K562 (cell line): ENCODE data around the gene ASPRV1. TPM values are rescaled to one million over a fixed set of nuclear protein-coding genes. Genes with fewer than 3 reads are reported as not detected.

Experiments
- BCOR ChIP-seq: fragments of 450-650 bp; IDR thresholded peaks from 2 replicates; pipeline ENCODE4 v1.6.1; 2016
- CHD4 ChIP-seq: fragments of 200-600 bp; sonication (generic); IDR thresholded peaks from 3 replicates; pipeline ENCODE4 v1.6.1; 2012; ENCODE audit warnings: low read depth, mild to moderate bottlenecking, mixed read lengths, low read length, inconsistent platforms; ENCODE audit not compliant: insufficient read depth, insufficient replicate concordance, poor library complexity, severe bottlenecking
- EP400 ChIP-seq: fragments of 450-650 bp; IDR thresholded peaks from 2 replicates; pipeline ENCODE4 v1.6.1; 2017; ENCODE audit warnings: antibody characterized with exemption, mild to moderate bottlenecking, moderate library complexity
- FOS ChIP-seq: IDR thresholded peaks from 3 replicates; pipeline ENCODE4 v1.6.1; 2011; ENCODE audit not compliant: insufficient read length; ENCODE audit errors: extremely low read depth
- JUND ChIP-seq, 2 experiments: IDR thresholded peaks; 2 replicates in 1 of 2; 3 replicates in 1 of 2; pipeline ENCODE4 v1.6.1; 2011; ENCODE audit warnings: borderline replicate concordance in 2 of 2, low read depth in 2 of 2, low read length in 2 of 2, improper control_type of control experiment in 1 of 2, missing biosample characterization in 1 of 2, missing genetic modification characterization in 1 of 2, missing genetic modification reagents in 1 of 2
- KDM2B ChIP-seq: fragments of 250-450 bp; sonication (Bioruptor Pico); IDR thresholded peaks from 2 replicates; pipeline ENCODE4 v1.8.0; 2021; ENCODE audit warnings: mild to moderate bottlenecking, moderate library complexity
- MAFK ChIP-seq: IDR thresholded peaks from 2 replicates; pipeline ENCODE4 v1.6.1; 2011; ENCODE audit warnings: low read length, improper control_type of control experiment
- MED1 ChIP-seq: sonication (generic); formaldehyde crosslinking; IDR thresholded peaks from 2 replicates; pipeline ENCODE4 v1.8.1; 2023; ENCODE audit warnings: missing genetic modification reagents, borderline replicate concordance
- MIER1 ChIP-seq: fragments of 450-650 bp; IDR thresholded peaks from 2 replicates; pipeline ENCODE4 v1.6.1; 2016; ENCODE audit warnings: antibody characterized with exemption, mild to moderate bottlenecking, low read depth
- RERE ChIP-seq: sonication (generic); formaldehyde crosslinking; IDR thresholded peaks from 2 replicates; pipeline ENCODE4 v1.8.0; 2023; ENCODE audit warnings: missing genetic modification reagents, mild to moderate bottlenecking, borderline replicate concordance
- REST ChIP-seq, 2 experiments: fragments of 450-650 bp; formaldehyde crosslinking in 1 of 2; IDR thresholded peaks; 2 replicates each; pipeline versions ENCODE4 v1.4.0 to v1.6.1; 2014 to 2020; ENCODE audit warnings: mild to moderate bottlenecking in 2 of 2, borderline replicate concordance in 1 of 2, low read depth in 1 of 2
- TAL1 ChIP-seq: fragments of 450-650 bp; IDR thresholded peaks from 2 replicates; pipeline ENCODE4 v1.6.1; 2016; ENCODE audit warnings: mild to moderate bottlenecking
- ZNF134 ChIP-seq: fragments of 250-450 bp; sonication (Bioruptor Pico); conservative IDR thresholded peaks from 2 replicates; pipeline ENCODE4 v1.4.0; 2020
- ZNF717 ChIP-seq: fragments of 250-450 bp; sonication (Bioruptor Pico); IDR thresholded peaks from 2 replicates; pipeline ENCODE4 v1.5.0; 2021
- polyA plus RNA-seq, 8 experiments: library from polyadenylated mRNA; depleted of rRNA in 4 of 8; stranded (reverse) in 5 of 8; unstranded in 3 of 8; fragments of >200 nt; fragmentation: Nextera tagmentation in 2 of 8; fragmentation: Illumina TruSeq in 1 of 8; extraction: Ambion mirVana in 2 of 8; extraction: Trizol in 1 of 8; gene quantifications; 2 replicates each; pipeline versions ENCODE4 v1.2.1 to v1.2.3, GENCODE V29; 2011 to 2014; ENCODE audit warnings: inconsistent platforms in 1 of 8, missing spikeins in 1 of 8
- total RNA-seq, 7 experiments: library from RNA; depleted of rRNA in 6 of 7; stranded (reverse); fragments of >200 nt in 6 of 7; fragmentation: Illumina TruSeq in 2 of 7; extraction: Trizol in 2 of 7; gene quantifications; 2 replicates each; pipeline versions ENCODE4 v1.2.1 to v1.2.3, GENCODE V29; 2011 to 2021; ENCODE audit warnings: low replicate concordance in 1 of 7

ASPRV1 gene
- total and polyA plus RNA-seq, 9 of the 15 experiments (the other 6 are each of a cell fraction or from before 2014, with no cell fraction given), result 0.17 to 0.72 (median 0.47) TPM; not detected in 1

- TF ChIP-seq RERE (CRISPR knock-in tag) (no peak), REST (IDR thresholded peaks at IDR 0.05; ENCODE audit: borderline replicate concordance) (peak; percentile 58), REST (CRISPR knock-in tag; IDR thresholded peaks at IDR 0.05; ENCODE audit: low read depth) (peak; percentile 83), ZNF717 (no peak), JUND (IDR thresholded peaks at IDR 0.05; ENCODE audit: borderline replicate concordance, low read depth, low read length) (peak; percentile 69; the same call in 1 of the 2 replicates), JUND (tag; IDR thresholded peaks at IDR 0.05; ENCODE audit: borderline replicate concordance, low read depth, low read length) (peak; percentile 85; the same call in 2 of the 3 replicates), MIER1 (no peak), KDM2B (CRISPR knock-in tag) (0 out of 2 replicates have a peak, but pooled peaks have one; percentile 74), ZNF134 (CRISPR knock-in tag) (peak; percentile 61; the same call in 1 of the 2 replicates), FOS (no peak), CHD4 (no peak), BCOR (no peak), TAL1 (peak; percentile 31), EP400 (peak; percentile 93), MAFK (no peak), MED1 (CRISPR knock-in tag) (no peak)
Observed at GRCh38 chr2:69975853-69976462, 14.5 kb upstream of the ASPRV1 start (continued).
